Measurements from ENCODE around the gene MYBPC2. TPM values are rescaled to one million over a fixed set of nuclear protein-coding genes. Genes with fewer than 3 reads are reported as not detected.

Gene MYBPC2
- polyA plus RNA-seq, 3 donors from 2014 or later, result not detected

GRCh38 chr19:50478901-50479715, 46.4 kb downstream of the MYBPC2 start:
- Mint-ChIP-seq H3K4me3 (peak overlapping the region in 2 of 5 donors; percentile 32 to 69), H3K27ac (peak overlapping the region in 1 of 6 donors; percentile 67), H3K9me3 (no peaks in the 10 kb centered on the region), H3K27me3 (ENCODE audit: low read depth in 3 of 3) (peaks cover 6 to 12% (median 7%) of the 10 kb centered on the region in 3 donors), H3K36me3 (peaks cover 5 to 12% (median 6%) of the 10 kb centered on the region in 3 donors), H3K4me1 (peaks cover 21 to 26% of the 10 kb centered on the region in 2 donors)
- no peak for DNase-seq

- no peak for DNase-seq
- H3K9me3 Mint-ChIP-seq, result no peaks in the 10 kb centered on the region
- no peak overlapping the region for H3K27ac Mint-ChIP-seq
- peaks cover 6 to 12% (median 7%) of the 10 kb centered on the region in 3 donors for H3K27me3 Mint-ChIP-seq (ENCODE audit: low read depth in 3 of 3)
- H3K4me3 Mint-ChIP-seq, result no peak overlapping the region
- peaks cover 5 to 12% (median 6%) of the 10 kb centered on the region in 3 donors for H3K36me3 Mint-ChIP-seq
- H3K4me1 Mint-ChIP-seq, result peaks cover 21 to 26% of the 10 kb centered on the region in 2 donors
These were observed 47.1 kb downstream of the MYBPC2 start for GRCh38 chr19:50479761-50480251.

- H3K27ac Mint-ChIP-seq, result no peak overlapping the region
- H3K36me3 Mint-ChIP-seq, result peaks cover 6 to 12% (median 10%) of the 10 kb centered on the region in 3 donors
- peaks cover 6 to 12% (median 7%) of the 10 kb centered on the region in 3 donors for H3K27me3 Mint-ChIP-seq (ENCODE audit: low read depth in 3 of 3)
- DNase-seq, result no peak
- H3K4me3 Mint-ChIP-seq, result no peak overlapping the region
- peaks cover 21 to 26% of the 10 kb centered on the region in 2 donors for H3K4me1 Mint-ChIP-seq
- no peaks in the 10 kb centered on the region for H3K9me3 Mint-ChIP-seq
These were observed 47.8 kb downstream of the MYBPC2 start for GRCh38 chr19:50480281-50481111.

- Mint-ChIP-seq H3K4me3 (no peak overlapping the region), H3K36me3 (peaks cover 6 to 12% (median 10%) of the 10 kb centered on the region in 3 donors)
These were observed 48.9 kb downstream of the MYBPC2 start for GRCh38 chr19:50481351-50482149.

GRCh38 chr19:50482271-50482855, 49.7 kb downstream of the MYBPC2 start:
- Mint-ChIP-seq H3K27ac (no peak overlapping the region), H3K27me3 (ENCODE audit: low read depth in 3 of 3) (peaks cover 3 to 4% (median 3%) of the 10 kb centered on the region in 3 donors), H3K36me3 (peaks cover 6 to 10% (median 10%) of the 10 kb centered on the region in 3 donors), H3K4me1 (peaks cover 13 to 15% of the 10 kb centered on the region in 2 donors), H3K4me3 (no peak overlapping the region), H3K9me3 (no peaks in the 10 kb centered on the region)
- DNase-seq, result no peak

More at GRCh38 chr19:50481351-50482149, 48.9 kb downstream of the MYBPC2 start:
- no peaks in the 10 kb centered on the region for H3K9me3 Mint-ChIP-seq
- H3K27ac Mint-ChIP-seq, result no peak overlapping the region
- DNase-seq, result no peak
- H3K4me1 Mint-ChIP-seq, result peaks cover 20 to 23% of the 10 kb centered on the region in 2 donors
- peaks cover 0 to 5% (median 3%) of the 10 kb centered on the region in 3 donors for H3K27me3 Mint-ChIP-seq (ENCODE audit: low read depth in 3 of 3)

- Mint-ChIP-seq H3K27ac (no peak overlapping the region), H3K4me3 (no peak overlapping the region), H3K36me3 (peaks cover 6 to 10% (median 7%) of the 10 kb centered on the region in 3 donors), H3K9me3 (no peaks in the 10 kb centered on the region), H3K27me3 (ENCODE audit: low read depth in 3 of 3) (peaks cover 1 to 4% (median 3%) of the 10 kb centered on the region in 3 donors), H3K4me1 (peaks cover 8 to 9% of the 10 kb centered on the region in 2 donors)
- no peak for DNase-seq
These were observed 50.2 kb downstream of the MYBPC2 start for GRCh38 chr19:50482916-50483315.

- peaks cover under 1 to 1% of the 10 kb centered on the region in 2 donors for H3K4me1 Mint-ChIP-seq
- H3K27ac Mint-ChIP-seq, result peak overlapping the region in 1 of 6 donors; percentile 55
- H3K4me3 Mint-ChIP-seq, result no peak overlapping the region
- no peaks in the 10 kb centered on the region for H3K9me3 Mint-ChIP-seq
- peaks cover 4 to 5% (median 4%) of the 10 kb centered on the region in 3 donors for H3K27me3 Mint-ChIP-seq (ENCODE audit: low read depth in 3 of 3)
- DNase-seq, result no peak
- H3K36me3 Mint-ChIP-seq, result peaks cover 6 to 16% (median 8%) of the 10 kb centered on the region in 3 donors
These were observed 52.7 kb downstream of the MYBPC2 start for GRCh38 chr19:50485284-50485955.

GRCh38 chr19:50486823-50487515, 54.3 kb downstream of the MYBPC2 start:
- Mint-ChIP-seq H3K4me3 (no peak overlapping the region), H3K9me3 (no peaks in the 10 kb centered on the region), H3K4me1 (peaks cover 9 to 12% of the 10 kb centered on the region in 2 donors), H3K27ac (no peak overlapping the region), H3K27me3 (ENCODE audit: low read depth in 3 of 3) (peaks cover 3 to 7% (median 4%) of the 10 kb centered on the region in 3 donors), H3K36me3 (peaks cover 6 to 16% (median 13%) of the 10 kb centered on the region in 3 donors)
- DNase-seq, result peak; percentile 34 to 37 (median 37)

- no peak for DNase-seq
- Mint-ChIP-seq H3K27me3 (ENCODE audit: low read depth in 3 of 3) (peaks cover 3 to 10% (median 5%) of the 10 kb centered on the region in 3 donors), H3K9me3 (no peaks in the 10 kb centered on the region), H3K36me3 (peaks cover 0 to 11% (median 8%) of the 10 kb centered on the region in 3 donors), H3K4me1 (peaks cover 13 to 14% of the 10 kb centered on the region in 2 donors), H3K27ac (no peak overlapping the region), H3K4me3 (no peak overlapping the region)
These were observed 55.9 kb downstream of the MYBPC2 start for GRCh38 chr19:50488389-50489194.

- Mint-ChIP-seq H3K27me3 (ENCODE audit: low read depth in 3 of 3) (peaks cover 3 to 10% (median 6%) of the 10 kb centered on the region in 3 donors), H3K4me3 (no peak overlapping the region), H3K27ac (no peak overlapping the region), H3K9me3 (no peaks in the 10 kb centered on the region), H3K4me1 (peaks cover 13 to 14% of the 10 kb centered on the region in 2 donors), H3K36me3 (peaks cover 0 to 11% (median 8%) of the 10 kb centered on the region in 3 donors)
- DNase-seq, result no peak
These were observed 56.8 kb downstream of the MYBPC2 start for GRCh38 chr19:50489461-50490011.

GRCh38 chr19:50490411-50490811, 57.7 kb downstream of the MYBPC2 start:
- Mint-ChIP-seq H3K27ac (no peak overlapping the region), H3K27me3 (ENCODE audit: low read depth in 3 of 3) (peaks cover 3 to 10% (median 6%) of the 10 kb centered on the region in 3 donors), H3K9me3 (peaks cover 0 to 1% (median 0%) of the 10 kb centered on the region in 6 donors), H3K4me1 (peaks cover 13 to 14% of the 10 kb centered on the region in 2 donors), H3K36me3 (peaks cover 0 to 8% (median 5%) of the 10 kb centered on the region in 3 donors), H3K4me3 (no peak overlapping the region)
- DNase-seq, result no peak
